Thyroid gland (tissue), 4 donors: ENCODE data around the gene CD276. TPM values are rescaled to one million over a fixed set of nuclear protein-coding genes. Genes with fewer than 3 reads are reported as not detected.
"Not testable (repeated sequence)": the region's sequence is repeated elsewhere in the genome, so short reads cannot be mapped to it uniquely, and the experiment has no call there.

Source experiments
- DNase-seq, 2 donors: peaks; one replicate each; pipeline ENCODE4 v3.0.0-alpha.2; 2019
- H3K27ac ChIP-seq, 3 donors: fragments of 200-600 bp; sonication (generic); 1 replicate in 2 of 3; 2 replicates in 1 of 3; pipeline ENCODE4 v1.5.1; 2016 to 2019; ENCODE audit warnings: mild to moderate bottlenecking in 1 of 3, moderate library complexity in 1 of 3
- H3K27me3 ChIP-seq: fragments of 200-600 bp; sonication (generic); one replicate; pipeline ENCODE4 v1.5.1; 2019
- H3K36me3 ChIP-seq, 2 donors: fragments of 200-600 bp; sonication (generic); one replicate each; pipeline ENCODE4 v1.5.1; 2016 to 2019
- H3K4me1 ChIP-seq, 2 donors: fragments of 200-600 bp; sonication (generic); one replicate each; pipeline ENCODE4 v1.5.1; 2017 to 2019
- H3K4me3 ChIP-seq, 3 donors: fragments of 200-600 bp; sonication (generic); replicated peaks in 1 of 3; 1 replicate in 2 of 3; 2 replicates in 1 of 3; pipeline ENCODE4 v1.5.1; 2016; ENCODE audit warnings: mild to moderate bottlenecking in 1 of 3
- H3K9me3 ChIP-seq: fragments of 200-600 bp; sonication (generic); one replicate; pipeline ENCODE4 v1.5.1; 2017
- CTCF ChIP-seq, 6 experiments: fragments of 200-600 bp in 3 of 6; fragments of 450-650 bp in 3 of 6; sonication (generic) in 3 of 6; IDR thresholded peaks; one replicate each; pipeline ENCODE4 v1.5.1; 2016 to 2019; ENCODE audit warnings: antibody characterized with exemption in 6 of 6, mild to moderate bottlenecking in 2 of 6, inconsistent platforms in 1 of 6, moderate library complexity in 1 of 6
- POLR2A ChIP-seq, 2 donors: fragments of 450-650 bp; IDR thresholded peaks; one replicate each; pipeline ENCODE4 v1.6.1; 2017; ENCODE audit warnings: antibody characterized with exemption in 2 of 2, mild to moderate bottlenecking in 2 of 2, moderate library complexity in 1 of 2
- WGBS, 2 donors: methylation state at CpG; one replicate each; pipeline ENCODE4 v1.1.5; 2017; 5-methylcytosine and 5-hydroxymethylcytosine counted together
- intact Hi-C: fragments of 100-400 bp; cut with DNase I; formaldehyde crosslinking; loops from one replicate; pipeline ENCODE4 v1.15.1; 2023
- total RNA-seq, 4 donors: library from RNA; depleted of rRNA; stranded (reverse); fragments of >200 nt; gene quantifications; one replicate each; pipeline ENCODE4 v1.2.3, GENCODE V29; 2016

Gene CD276
- total RNA-seq, 4 donors from 2014 or later: 22.6 to 39.5 (median 28.9) TPM

- intact Hi-C loops: no loop called here
- TF ChIP-seq POLR2A (IDR thresholded peaks at IDR 0.05) (no peak), CTCF (IDR thresholded peaks at IDR 0.05) (no peak)
- 75 to 83% methylated on average over 3 of the region's 3 CpGs for WGBS, 2 donors
- Histone ChIP-seq H3K27me3 (no peaks in the 10 kb centered on the region), H3K36me3 (no peaks in the 10 kb centered on the region), H3K27ac (no peak overlapping the region), H3K4me1 (no peaks in the 10 kb centered on the region), H3K9me3 (no peaks in the 10 kb centered on the region), H3K4me3 (no peak overlapping the region)
- DNase-seq: no peak
Measured at GRCh38 chr15:73724212-73724611, 40.0 kb downstream of the CD276 start.

GRCh38 chr15:73727330-73727976 lies 43.3 kb downstream of the CD276 start:
- H3K9me3 ChIP-seq: no peaks in the 10 kb centered on the region
- TF ChIP-seq CTCF (IDR thresholded peaks at IDR 0.05) (no peak), POLR2A (IDR thresholded peaks at IDR 0.05) (no peak)
- H3K27ac ChIP-seq: no peak overlapping the region
- 89 to 90% methylated on average over 7 of the region's 7 CpGs for WGBS, 2 donors
- intact Hi-C loops: no loop called here
- no peak for DNase-seq
- no peak overlapping the region for H3K4me3 ChIP-seq
- no peaks in the 10 kb centered on the region for H3K4me1 ChIP-seq
- H3K36me3 ChIP-seq: no peaks in the 10 kb centered on the region
- no peaks in the 10 kb centered on the region for H3K27me3 ChIP-seq

GRCh38 chr15:73732051-73732450 lies 47.9 kb downstream of the CD276 start:
- H3K27ac ChIP-seq, DNase-seq, H3K9me3 ChIP-seq, H3K36me3 ChIP-seq, H3K4me3 ChIP-seq, H3K27me3 ChIP-seq, H3K4me1 ChIP-seq, intact Hi-C loops: not testable (repeated sequence)
- 85 to 98% methylated on average over 11 to 12 of the region's 29 CpGs for WGBS, 2 donors

GRCh38 chr15:73732930-73733329 lies 48.7 kb downstream of the CD276 start:
- H3K27ac ChIP-seq: no peak overlapping the region
- no peaks in the 10 kb centered on the region for H3K27me3 ChIP-seq
- WGBS, 2 donors: 61 to 92% methylated on average over 2 to 3 of the region's 3 CpGs
- H3K9me3 ChIP-seq: no peaks in the 10 kb centered on the region
- H3K4me1 ChIP-seq: no peaks in the 10 kb centered on the region
- no peaks in the 10 kb centered on the region for H3K36me3 ChIP-seq
- intact Hi-C loops: no loop called here
- no peak for TF ChIP-seq POLR2A (IDR thresholded peaks at IDR 0.05)
- no peak for TF ChIP-seq CTCF (IDR thresholded peaks at IDR 0.05)
- H3K4me3 ChIP-seq: no peak overlapping the region
- no peak for DNase-seq

GRCh38 chr15:73737535-73737934 lies 53.4 kb downstream of the CD276 start:
- H3K27ac ChIP-seq: no peak overlapping the region
- H3K9me3 ChIP-seq: no peaks in the 10 kb centered on the region
- no peaks in the 10 kb centered on the region for H3K4me1 ChIP-seq
- no peaks in the 10 kb centered on the region for H3K27me3 ChIP-seq
- WGBS, 2 donors: 90 to 100% methylated on average over 2 to 3 of the region's 7 CpGs
- no peak overlapping the region for H3K4me3 ChIP-seq
- no peak for DNase-seq
- no peak for TF ChIP-seq POLR2A (IDR thresholded peaks at IDR 0.05)
- TF ChIP-seq CTCF (IDR thresholded peaks at IDR 0.05): no peak
- H3K36me3 ChIP-seq: no peaks in the 10 kb centered on the region
- intact Hi-C loops: no loop called here
